HT-29 (cell line): ENCODE results near the gene HS3ST4. TPM values are rescaled to one million over a fixed set of nuclear protein-coding genes. Genes with fewer than 3 reads are reported as not detected.
A peak's percentile ranks its signal among the peaks of the same experiment; 100 is the strongest.

Source experiments
- DNase-seq: peaks from one replicate; pipeline ENCODE4 v3.0.0-alpha.2; 2015; ENCODE audit warnings: low spot score
- total RNA-seq: library from RNA; depleted of rRNA; stranded (reverse); fragments of >200 nt; shearing (Covaris generic); gene quantifications from 2 replicates; pipeline ENCODE4 v1.2.3, GENCODE V29; 2014; rRNA removed

Gene HS3ST4
- total RNA-seq: not detected in 2 replicates

- no peak for DNase-seq
Observed at GRCh38 chr16:25691519-25692091, at the start of gene HS3ST4. Gene HS3ST4, plus strand, starts transcription at chr16:25691959.

GRCh38 chr16:25643633-25644032, 48.1 kb upstream of the HS3ST4 start:
- DNase-seq: no peak

DNA sequence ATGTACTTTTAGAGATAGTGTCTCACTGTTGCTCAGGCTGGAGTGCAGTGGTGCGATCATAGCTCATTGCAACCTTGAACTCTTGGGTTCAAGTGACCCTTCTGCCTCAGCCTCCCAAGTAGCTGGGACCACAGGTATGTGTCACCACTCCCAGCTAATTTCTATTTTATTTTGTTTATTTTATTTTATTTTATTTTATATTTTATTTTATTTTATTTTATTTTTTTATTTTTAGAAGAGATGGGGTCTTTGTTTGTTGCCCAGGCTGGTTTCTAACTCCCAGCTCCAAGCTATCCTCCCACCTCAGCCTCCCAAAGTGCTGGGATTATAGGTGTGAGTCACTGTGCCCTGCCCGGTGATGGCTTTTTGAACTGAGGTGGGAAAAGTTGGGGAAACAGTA, 35.1 kb upstream of the HS3ST4 start:
- DNase-seq: no peak

- no peak for DNase-seq
Observed at GRCh38 chr16:25676820-25677219, 14.9 kb upstream of the HS3ST4 start.

- no peak for DNase-seq
Observed at GRCh38 chr16:25679511-25679910, 12.2 kb upstream of the HS3ST4 start.

DNA sequence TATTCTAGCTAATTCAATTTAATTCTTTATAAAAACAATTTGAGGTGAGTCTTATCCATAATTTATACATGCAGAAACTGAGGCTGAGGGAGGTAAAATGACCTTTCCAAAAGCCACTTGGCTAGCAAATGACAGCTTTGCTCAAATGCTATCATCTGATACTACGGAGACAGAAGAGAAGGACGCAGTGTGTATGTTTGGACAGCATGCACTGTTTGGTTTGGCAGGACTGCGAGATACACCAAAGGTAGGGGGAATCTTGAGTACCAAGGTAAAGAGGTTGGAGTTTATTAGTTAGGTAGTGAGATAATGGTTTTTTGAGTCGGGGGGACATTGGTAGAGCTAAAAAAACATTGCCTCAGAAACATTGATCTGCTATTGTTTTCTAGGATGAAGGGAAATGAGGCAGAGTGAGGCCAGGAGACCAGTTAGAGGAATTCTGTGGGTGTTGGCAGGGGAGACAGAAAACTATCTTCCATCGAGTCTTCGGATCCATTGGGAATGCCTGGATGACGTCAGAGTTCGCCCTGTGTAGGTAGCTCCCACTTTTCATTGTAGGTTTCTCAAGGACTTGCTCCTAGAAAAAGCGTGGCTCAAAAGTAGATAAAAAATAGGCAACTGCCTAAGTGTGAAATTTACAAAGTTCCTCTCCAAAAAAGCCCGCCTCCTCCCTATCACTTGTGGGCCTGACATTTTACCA, 2.5 kb upstream of the HS3ST4 start:
- no peak for DNase-seq

GRCh38 chr16:25690552-25691143, 1.1 kb upstream of the HS3ST4 start:
- DNase-seq: no peak

DNA sequence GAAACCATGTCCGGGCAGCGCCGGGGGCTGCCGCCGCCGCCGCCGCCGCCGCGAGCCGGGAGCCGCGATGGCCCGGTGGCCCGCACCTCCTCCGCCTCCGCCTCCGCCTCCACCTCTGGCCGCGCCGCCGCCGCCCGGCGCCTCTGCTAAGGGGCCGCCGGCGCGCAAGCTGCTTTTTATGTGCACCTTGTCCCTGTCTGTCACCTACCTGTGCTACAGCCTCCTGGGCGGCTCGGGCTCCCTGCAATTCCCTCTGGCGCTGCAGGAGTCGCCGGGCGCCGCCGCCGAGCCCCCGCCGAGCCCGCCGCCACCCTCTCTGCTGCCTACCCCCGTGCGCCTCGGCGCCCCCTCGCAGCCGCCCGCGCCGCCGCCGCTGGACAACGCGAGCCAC, 587 bp downstream of the HS3ST4 start:
- DNase-seq: no peak

GRCh38 chr16:25692742-25693508, 1.2 kb downstream of the HS3ST4 start:
- DNase-seq: no peak

- no peak for DNase-seq
Observed at GRCh38 chr16:25693631-25694030, 1.9 kb downstream of the HS3ST4 start.

GRCh38 chr16:25699069-25699468, 7.3 kb downstream of the HS3ST4 start:
- DNase-seq: no peak

GRCh38 chr16:25700547-25700946, 8.8 kb downstream of the HS3ST4 start:
- no peak for DNase-seq

DNA sequence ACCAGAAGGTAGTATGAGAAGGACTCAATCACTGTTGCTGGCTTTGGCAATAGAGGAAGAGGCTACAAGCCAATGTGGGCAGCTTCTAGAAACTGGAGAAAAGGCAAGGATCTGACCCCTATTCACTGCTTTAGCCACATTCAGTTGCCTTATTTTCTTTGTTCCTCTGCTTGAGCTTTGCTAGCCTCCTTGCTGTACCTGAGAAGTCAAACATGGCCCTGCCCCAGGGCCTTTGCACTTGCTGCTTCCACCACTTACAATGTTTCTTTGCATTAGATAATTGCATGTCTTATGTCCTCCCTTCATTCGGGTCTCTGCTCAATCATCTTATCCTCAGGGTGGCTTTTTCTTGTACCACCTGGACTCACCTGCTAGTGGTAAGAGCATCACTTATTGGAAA, 15.8 kb downstream of the HS3ST4 start:
- no peak for DNase-seq

- peak; percentile 43 for DNase-seq
Observed at GRCh38 chr16:25707982-25708583, 16.3 kb downstream of the HS3ST4 start.

- no peak for DNase-seq
Observed at GRCh38 chr16:25709213-25709612, 17.5 kb downstream of the HS3ST4 start.

DNA sequence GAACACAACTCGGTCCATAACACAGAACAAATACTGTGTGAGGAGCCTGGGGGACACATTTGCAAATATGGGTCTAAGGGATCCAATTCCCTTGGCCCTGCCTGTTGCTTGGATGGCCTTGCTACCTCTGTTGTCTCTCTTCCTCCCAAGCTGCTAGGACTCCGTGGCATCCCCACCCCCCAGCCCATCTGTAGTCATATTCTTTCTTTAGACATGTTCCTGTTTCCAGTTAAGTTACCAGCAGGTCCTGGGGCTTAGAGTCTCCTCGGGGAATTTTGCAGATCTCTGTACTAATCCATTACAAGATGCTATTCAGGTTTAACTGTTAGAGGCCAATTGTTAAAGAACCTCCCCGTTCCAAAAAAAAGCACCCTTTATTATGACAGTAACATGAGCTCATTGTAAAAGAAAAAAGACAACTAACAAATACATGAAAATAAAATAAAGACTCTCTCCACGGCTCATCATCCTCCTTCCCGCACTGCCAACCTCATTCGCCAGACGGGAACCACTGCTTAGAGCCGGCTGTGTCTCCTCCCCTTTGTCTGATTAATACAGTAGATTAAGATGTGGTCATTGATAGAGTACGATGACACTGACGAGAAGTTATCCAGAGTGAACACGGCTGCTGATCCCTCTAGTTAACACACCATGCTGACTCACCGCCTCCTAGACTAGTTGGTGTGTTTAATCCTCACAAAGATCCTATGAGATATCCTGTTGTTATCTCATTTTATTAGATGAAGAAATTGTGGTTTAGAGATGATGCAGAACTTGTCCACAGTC, 22.2 kb downstream of the HS3ST4 start:
- DNase-seq: no peak

DNA sequence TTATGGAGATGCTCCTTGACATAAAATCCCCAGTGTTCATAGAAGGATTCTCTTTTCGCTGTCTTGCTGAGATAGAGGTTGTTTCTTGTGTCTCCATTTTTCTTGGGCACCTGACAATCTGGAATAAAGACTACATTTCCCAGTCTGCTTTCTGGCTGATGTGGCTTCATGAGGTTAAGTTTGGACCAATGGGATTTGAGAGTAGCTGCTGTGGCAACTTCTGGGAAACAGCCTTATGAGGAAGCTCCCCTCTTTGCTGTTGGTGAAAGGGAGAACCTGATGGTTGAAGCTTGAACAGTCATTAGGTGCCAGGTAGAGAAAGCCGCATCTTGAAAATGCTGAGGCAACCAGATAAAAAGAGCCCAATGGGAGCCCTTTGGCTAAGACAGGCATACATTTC, 24.4 kb downstream of the HS3ST4 start:
- no peak for DNase-seq

GRCh38 chr16:25721439-25721838, 29.7 kb downstream of the HS3ST4 start:
- no peak for DNase-seq

- DNase-seq: no peak
Observed at GRCh38 chr16:25726430-25727098, 34.8 kb downstream of the HS3ST4 start.

GRCh38 chr16:25729188-25729915, 37.6 kb downstream of the HS3ST4 start:
- DNase-seq: no peak
